NT2/D1 (cell line): Measurements from ENCODE around the gene SYCE1L.

Experiments
- SUZ12 ChIP-seq: IDR thresholded peaks from 2 replicates; pipeline ENCODE4 v1.6.1; 2011; ENCODE audit not compliant: insufficient read length, insufficient read depth; ENCODE audit errors: extremely low read depth
- YY1 ChIP-seq: IDR thresholded peaks from 2 replicates; pipeline ENCODE4 v1.6.1; 2011; ENCODE audit not compliant: insufficient read length, insufficient read depth
- ZNF274 ChIP-seq: IDR thresholded peaks from 2 replicates; pipeline ENCODE4 v1.6.1; 2011; ENCODE audit warnings: mild to moderate bottlenecking, low read depth, low read length

- no peak for TF ChIP-seq ZNF274
- TF ChIP-seq YY1: no peak
- TF ChIP-seq SUZ12: no peak
These were observed 28.5 kb downstream of the SYCE1L start for GRCh38 chr16:77227745-77228144.
